Measurements from ENCODE around the gene CDC42BPA.

Gene CDC42BPA

GRCh38 chr1:227228201-227228600, 90.1 kb downstream of the CDC42BPA start:
- H3K36me3 ChIP-seq (ENCODE audit: control insufficient read depth in 1 of 2, insufficient read depth in 2 of 2, low read length in 2 of 2) = no peaks in the 10 kb centered on the region
- H3K23ac ChIP-seq (ENCODE audit: low read length) = no peak overlapping the region
- H2BK5ac ChIP-seq (ENCODE audit: low read depth, low read length, poor library complexity) = no peak overlapping the region
- H2BK12ac ChIP-seq (ENCODE audit: low read length) = no peak overlapping the region
- H3K18ac ChIP-seq (ENCODE audit: low read length) = no peak overlapping the region
- no peaks in the 10 kb centered on the region for H3K79me1 ChIP-seq (ENCODE audit: low read length)
- H4K8ac ChIP-seq (ENCODE audit: low read depth, low read length) = no peak overlapping the region
- H3K27ac ChIP-seq (ENCODE audit: low read depth, low read length) = no peak overlapping the region
- no peak overlapping the region for H3K9ac ChIP-seq (ENCODE audit: low read length)
- no peak overlapping the region for H3K14ac ChIP-seq (ENCODE audit: low read length)
- no peak overlapping the region for H2AFZ ChIP-seq (ENCODE audit: insufficient read depth, low read length, poor library complexity)
- no peak overlapping the region for H2AK5ac ChIP-seq (ENCODE audit: low read length)
- no peak overlapping the region for H3K4me3 ChIP-seq (ENCODE audit: low read depth, low read length)
- H3K79me2 ChIP-seq (ENCODE audit: control insufficient read depth, insufficient read depth, low read length, poor library complexity) = no peaks in the 10 kb centered on the region
- H4K91ac ChIP-seq (ENCODE audit: low read depth, low read length) = no peak overlapping the region
- H2BK120ac ChIP-seq (ENCODE audit: insufficient read depth, low read length, poor library complexity) = no peak overlapping the region
- DNase-seq = no peak
- no peaks in the 10 kb centered on the region for H3K27me3 ChIP-seq (ENCODE audit: insufficient read depth, low read length)
- H3K9me3 ChIP-seq (ENCODE audit: insufficient read depth, low read depth, low read length) = no peaks in the 10 kb centered on the region
- no peaks in the 10 kb centered on the region for H3K4me1 ChIP-seq (ENCODE audit: control insufficient read depth in 1 of 2, insufficient read depth in 2 of 2, low read length in 2 of 2)
- WGBS (ENCODE audit: extremely low coverage, insufficient coverage, insufficient read length) = no CpG with 5 or more reads among the region's 3 CpGs
- no peak overlapping the region for H3K4me2 ChIP-seq (ENCODE audit: low read length)
- no peak overlapping the region for H4K12ac ChIP-seq (ENCODE audit: low read depth, low read length)
- H3K4ac ChIP-seq (ENCODE audit: low read depth, low read length) = no peak overlapping the region

GRCh38 chr1:227227761-227228160, 90.5 kb downstream of the CDC42BPA start:
- H3K4me3 ChIP-seq (ENCODE audit: low read depth, low read length) = no peak overlapping the region
- H4K8ac ChIP-seq (ENCODE audit: low read depth, low read length) = no peak overlapping the region
- no peak overlapping the region for H2AFZ ChIP-seq (ENCODE audit: insufficient read depth, low read length, poor library complexity)
- no peak overlapping the region for H3K4me2 ChIP-seq (ENCODE audit: low read length)
- no peaks in the 10 kb centered on the region for H3K79me2 ChIP-seq (ENCODE audit: control insufficient read depth, insufficient read depth, low read length, poor library complexity)
- no CpG with 5 or more reads among the region's 2 CpGs for WGBS (ENCODE audit: extremely low coverage, insufficient coverage, insufficient read length)
- no peak overlapping the region for H3K14ac ChIP-seq (ENCODE audit: low read length)
- H3K36me3 ChIP-seq (ENCODE audit: control insufficient read depth in 1 of 2, insufficient read depth in 2 of 2, low read length in 2 of 2) = no peaks in the 10 kb centered on the region
- no peaks in the 10 kb centered on the region for H3K79me1 ChIP-seq (ENCODE audit: low read length)
- H3K9ac ChIP-seq (ENCODE audit: low read length) = no peak overlapping the region
- no peak overlapping the region for H3K4ac ChIP-seq (ENCODE audit: low read depth, low read length)
- H2BK120ac ChIP-seq (ENCODE audit: insufficient read depth, low read length, poor library complexity) = no peak overlapping the region
- H2BK12ac ChIP-seq (ENCODE audit: low read length) = no peak overlapping the region
- H3K18ac ChIP-seq (ENCODE audit: low read length) = no peak overlapping the region
- DNase-seq = no peak
- H3K4me1 ChIP-seq (ENCODE audit: control insufficient read depth in 1 of 2, insufficient read depth in 2 of 2, low read length in 2 of 2) = no peaks in the 10 kb centered on the region
- no peak overlapping the region for H3K23ac ChIP-seq (ENCODE audit: low read length)
- no peak overlapping the region for H3K27ac ChIP-seq (ENCODE audit: low read depth, low read length)
- H4K91ac ChIP-seq (ENCODE audit: low read depth, low read length) = no peak overlapping the region
- no peak overlapping the region for H2AK5ac ChIP-seq (ENCODE audit: low read length)
- H2BK5ac ChIP-seq (ENCODE audit: low read depth, low read length, poor library complexity) = no peak overlapping the region
- no peaks in the 10 kb centered on the region for H3K27me3 ChIP-seq (ENCODE audit: insufficient read depth, low read length)
- H4K12ac ChIP-seq (ENCODE audit: low read depth, low read length) = no peak overlapping the region
- H3K9me3 ChIP-seq (ENCODE audit: insufficient read depth, low read depth, low read length) = no peaks in the 10 kb centered on the region

- H3K79me2 ChIP-seq (ENCODE audit: control insufficient read depth, insufficient read depth, low read length, poor library complexity) = no peaks in the 10 kb centered on the region
- no CpG with 5 or more reads among the region's 2 CpGs for WGBS (ENCODE audit: extremely low coverage, insufficient coverage, insufficient read length)
- no peak overlapping the region for H3K4me2 ChIP-seq (ENCODE audit: low read length)
- H2BK5ac ChIP-seq (ENCODE audit: low read depth, low read length, poor library complexity) = no peak overlapping the region
- H2AFZ ChIP-seq (ENCODE audit: insufficient read depth, low read length, poor library complexity) = no peak overlapping the region
- H2BK12ac ChIP-seq (ENCODE audit: low read length) = no peak overlapping the region
- no peaks in the 10 kb centered on the region for H3K27me3 ChIP-seq (ENCODE audit: insufficient read depth, low read length)
- H3K4me3 ChIP-seq (ENCODE audit: low read depth, low read length) = no peak overlapping the region
- H2BK120ac ChIP-seq (ENCODE audit: insufficient read depth, low read length, poor library complexity) = no peak overlapping the region
- H4K8ac ChIP-seq (ENCODE audit: low read depth, low read length) = no peak overlapping the region
- H4K12ac ChIP-seq (ENCODE audit: low read depth, low read length) = no peak overlapping the region
- H3K4ac ChIP-seq (ENCODE audit: low read depth, low read length) = no peak overlapping the region
- H3K36me3 ChIP-seq (ENCODE audit: control insufficient read depth in 1 of 2, insufficient read depth in 2 of 2, low read length in 2 of 2) = no peaks in the 10 kb centered on the region
- no peak overlapping the region for H3K27ac ChIP-seq (ENCODE audit: low read depth, low read length)
- no peak for DNase-seq
- no peak overlapping the region for H3K9ac ChIP-seq (ENCODE audit: low read length)
- no peaks in the 10 kb centered on the region for H3K9me3 ChIP-seq (ENCODE audit: insufficient read depth, low read depth, low read length)
- no peaks in the 10 kb centered on the region for H3K4me1 ChIP-seq (ENCODE audit: control insufficient read depth in 1 of 2, insufficient read depth in 2 of 2, low read length in 2 of 2)
- no peak overlapping the region for H2AK5ac ChIP-seq (ENCODE audit: low read length)
- no peaks in the 10 kb centered on the region for H3K79me1 ChIP-seq (ENCODE audit: low read length)
- no peak overlapping the region for H3K18ac ChIP-seq (ENCODE audit: low read length)
- H4K91ac ChIP-seq (ENCODE audit: low read depth, low read length) = no peak overlapping the region
- no peak overlapping the region for H3K23ac ChIP-seq (ENCODE audit: low read length)
- H3K14ac ChIP-seq (ENCODE audit: low read length) = no peak overlapping the region
Observed at GRCh38 chr1:227225715-227226346, 92.5 kb downstream of the CDC42BPA start.

GRCh38 chr1:227223171-227223806, 95.0 kb downstream of the CDC42BPA start:
- Histone ChIP-seq H4K12ac (ENCODE audit: low read depth, low read length) (no peak overlapping the region), H3K27me3 (ENCODE audit: insufficient read depth, low read length) (no peaks in the 10 kb centered on the region), H3K4me2 (ENCODE audit: low read length) (no peak overlapping the region), H3K14ac (ENCODE audit: low read length) (no peak overlapping the region), H4K8ac (ENCODE audit: low read depth, low read length) (no peak overlapping the region), H3K27ac (ENCODE audit: low read depth, low read length) (no peak overlapping the region), H3K36me3 (ENCODE audit: control insufficient read depth in 1 of 2, insufficient read depth in 2 of 2, low read length in 2 of 2) (no peaks in the 10 kb centered on the region), H3K9ac (ENCODE audit: low read length) (no peak overlapping the region), H3K23ac (ENCODE audit: low read length) (no peak overlapping the region), H3K4ac (ENCODE audit: low read depth, low read length) (no peak overlapping the region), H2AK5ac (ENCODE audit: low read length) (no peak overlapping the region), H2AFZ (ENCODE audit: insufficient read depth, low read length, poor library complexity) (no peak overlapping the region), H3K4me3 (ENCODE audit: low read depth, low read length) (no peak overlapping the region), H3K18ac (ENCODE audit: low read length) (no peak overlapping the region), H3K9me3 (ENCODE audit: insufficient read depth, low read depth, low read length) (no peaks in the 10 kb centered on the region), H3K4me1 (ENCODE audit: control insufficient read depth in 1 of 2, insufficient read depth in 2 of 2, low read length in 2 of 2) (no peaks in the 10 kb centered on the region), H2BK12ac (ENCODE audit: low read length) (no peak overlapping the region), H3K79me2 (ENCODE audit: control insufficient read depth, insufficient read depth, low read length, poor library complexity) (no peaks in the 10 kb centered on the region), H2BK120ac (ENCODE audit: insufficient read depth, low read length, poor library complexity) (no peak overlapping the region), H2BK5ac (ENCODE audit: low read depth, low read length, poor library complexity) (no peak overlapping the region), H4K91ac (ENCODE audit: low read depth, low read length) (no peak overlapping the region), H3K79me1 (ENCODE audit: low read length) (no peaks in the 10 kb centered on the region)
- WGBS (ENCODE audit: extremely low coverage, insufficient coverage, insufficient read length) = no CpG with 5 or more reads among the region's 1 CpG
- no peak for DNase-seq
